K562 (cell line): Measurements from ENCODE around the gene ABCA3. TPM values are rescaled to one million over a fixed set of nuclear protein-coding genes. Genes with fewer than 3 reads are reported as not detected.

ENCODE experiments used
- ATAC-seq: fragments of 200-7000 bp; cut with Tn5 transposase; 3 replicates; pipeline ENCODE4 v1.9.1; 2020; ENCODE audit warnings: moderate library complexity
- BruUV-seq: library from RNA; stranded (reverse); fragments of 400-500 nt; replicated peaks from 2 replicates; lab custom pipeline; 2021; lab: Mats Ljungman, UMichigan
- CTCF ChIA-PET: fragments of 300-600 bp; formaldehyde crosslinking; extraction: SDS; loops from one replicate; lab custom pipeline; 2021; ENCODE audit warnings: low intra/inter-chr PET ratio; lab: Yijun Ruan, JAX
- POLR2A ChIA-PET: fragments of 300-600, 350-650 bp; sonication (Branson Sonifier 250); formaldehyde crosslinking; extraction: SDS; loops from one replicate; lab custom pipeline; 2021; ENCODE audit warnings: antibody characterized with exemption, inconsistent platforms; lab: Yijun Ruan, JAX
- DNase-seq, 4 experiments: peaks; one replicate each; pipeline versions ENCODE4 v3.0.0 to v3.0.0-alpha.2; 2011 to 2018; ENCODE audit warnings: low spot score in 3 of 4, mixed read lengths in 3 of 4; ENCODE audit errors: extremely low read depth in 1 of 4
- FAIRE-seq: peaks from 2 replicates; lab custom pipeline; 2011; peaks lifted over from hg19 to GRCh38; lab: Jason Lieb, UNC
- H2AFZ ChIP-seq: 2 replicates; pipeline ENCODE4 v1.6.0; 2011; ENCODE audit warnings: low read depth, low read length, control low read depth, inconsistent platforms
- H3K27ac ChIP-seq: fragments of 200-600 bp; 3 replicates; pipeline ENCODE4 v1.8.0; 2011; ENCODE audit warnings: low read depth, mild to moderate bottlenecking, control low read depth, inconsistent platforms, low read length, moderate library complexity, mixed read lengths; ENCODE audit errors: extremely low read depth
- H3K27me3 ChIP-seq, 2 experiments: fragments of 300-600 bp in 1 of 2; 2 replicates in 1 of 2; 3 replicates in 1 of 2; pipeline versions ENCODE4 v1.6.0 to v1.8.0; 2011; ENCODE audit warnings: inconsistent platforms in 2 of 2, low read length in 2 of 2, mild to moderate bottlenecking in 1 of 2, mixed read lengths in 1 of 2, moderate library complexity in 1 of 2; ENCODE audit not compliant: control insufficient read depth in 2 of 2, insufficient read depth in 2 of 2
- H3K36me3 ChIP-seq: fragments of 300-600 bp; 3 replicates; pipeline ENCODE4 v1.8.0; 2011; ENCODE audit warnings: mild to moderate bottlenecking, low read length, inconsistent platforms; ENCODE audit not compliant: control insufficient read depth, insufficient read depth
- H3K4me1 ChIP-seq, 2 experiments: fragments of 200-600 bp in 1 of 2; replicated peaks in 1 of 2; 2 replicates in 1 of 2; 3 replicates in 1 of 2; pipeline versions ENCODE4 v1.5.1 to v1.8.0; 2011; ENCODE audit warnings: inconsistent platforms in 2 of 2, low read length in 2 of 2, mild to moderate bottlenecking in 1 of 2, mixed read lengths in 1 of 2, moderate library complexity in 1 of 2; ENCODE audit not compliant: control insufficient read depth in 2 of 2, insufficient read depth in 2 of 2
- H3K4me2 ChIP-seq: 2 replicates; pipeline ENCODE4 v1.6.1; 2011; ENCODE audit warnings: low read length, control low read depth, inconsistent platforms, mixed read lengths; ENCODE audit not compliant: insufficient read depth
- H3K4me3 ChIP-seq: fragments of 200-600 bp; sonication (generic), shearing (Covaris generic); 2 replicates; pipeline ENCODE4 v1.5.1; 2016; ENCODE audit warnings: control low read depth, inconsistent platforms
- H3K79me2 ChIP-seq: fragments of 200-600 bp; 3 replicates; pipeline ENCODE4 v1.8.0; 2011; ENCODE audit warnings: low read length, inconsistent platforms; ENCODE audit not compliant: control insufficient read depth, insufficient read depth
- H3K9ac ChIP-seq, 2 experiments: 2 replicates each; pipeline versions ENCODE4 v1.6.0 to v1.6.1; 2011; ENCODE audit warnings: low read depth in 2 of 2, low read length in 2 of 2, control low read depth in 1 of 2, inconsistent platforms in 1 of 2, mild to moderate bottlenecking in 1 of 2, mixed read lengths in 1 of 2; ENCODE audit not compliant: insufficient read depth in 1 of 2
- H3K9me1 ChIP-seq: one replicate; pipeline ENCODE4 v1.6.0; 2011; ENCODE audit warnings: inconsistent platforms, mild to moderate bottlenecking, low read length, moderate library complexity; ENCODE audit not compliant: control insufficient read depth, insufficient read depth
- H3K9me3 ChIP-seq: replicated peaks from 2 replicates; pipeline ENCODE4 v1.5.1; 2011; ENCODE audit warnings: low read depth, low read length, inconsistent platforms; ENCODE audit not compliant: control insufficient read depth, insufficient read depth
- H4K20me1 ChIP-seq: replicated peaks from 2 replicates; pipeline ENCODE4 v1.6.1; 2011; ENCODE audit warnings: low read length, inconsistent platforms, mixed read lengths; ENCODE audit not compliant: control insufficient read depth, insufficient read depth
- POLR2G ChIP-seq: fragments of 200-400 bp; formaldehyde crosslinking; IDR thresholded peaks from 2 replicates; pipeline ENCODE4 v1.6.1; 2017; ENCODE audit warnings: low read depth, mild to moderate bottlenecking, antibody characterized with exemption, low read length, moderate library complexity
- RBFOX2 ChIP-seq: fragments of 200-400 bp; formaldehyde crosslinking; IDR thresholded peaks from 2 replicates; pipeline ENCODE4 v1.6.1; 2017; ENCODE audit warnings: low read depth, mild to moderate bottlenecking, low read length, moderate library complexity
- RBM25 ChIP-seq: fragments of 200-400 bp; formaldehyde crosslinking; IDR thresholded peaks from 2 replicates; pipeline ENCODE4 v1.6.1; 2018; ENCODE audit warnings: low read length, low read depth, moderate library complexity; ENCODE audit not compliant: severe bottlenecking
- ZNF57 ChIP-seq: fragments of 450-650 bp; formaldehyde crosslinking; IDR thresholded peaks from 2 replicates; pipeline ENCODE4 v1.4.0; 2020; ENCODE audit warnings: mild to moderate bottlenecking, moderate library complexity
- WGBS: fragments of 100-300 bp; shearing (Covaris generic); methylation state at CpG from one replicate; pipeline ENCODE4 v1.1.6; 2016; ENCODE audit warnings: low coverage, mixed read lengths; ENCODE audit not compliant: insufficient coverage; ENCODE audit errors: missing lambda C conversion rate; 5-methylcytosine and 5-hydroxymethylcytosine counted together
- in situ Hi-C: fragments of 300-500 bp; cut with MboI; formaldehyde crosslinking; loops from 4 replicates; pipeline ENCODE4 v1.15.0; 2018; ENCODE audit warnings: inconsistent platforms, mixed read lengths
- intact Hi-C: fragments of 100-400 bp; cut with micrococcal nuclease; formaldehyde crosslinking; loops from 2 replicates; pipeline ENCODE4 v1.14.2; 2022
- polyA plus RNA-seq, 8 experiments: library from polyadenylated mRNA; depleted of rRNA in 4 of 8; stranded (reverse) in 5 of 8; unstranded in 3 of 8; fragments of >200 nt; fragmentation: Nextera tagmentation in 2 of 8; fragmentation: Illumina TruSeq in 1 of 8; extraction: Ambion mirVana in 2 of 8; extraction: Trizol in 1 of 8; gene quantifications; 2 replicates each; pipeline versions ENCODE4 v1.2.1 to v1.2.3, GENCODE V29; 2011 to 2014; ENCODE audit warnings: inconsistent platforms in 1 of 8, missing spikeins in 1 of 8
- total RNA-seq, 7 experiments: library from RNA; depleted of rRNA in 6 of 7; stranded (reverse); fragments of >200 nt in 6 of 7; fragmentation: Illumina TruSeq in 2 of 7; extraction: Trizol in 2 of 7; gene quantifications; 2 replicates each; pipeline versions ENCODE4 v1.2.1 to v1.2.3, GENCODE V29; 2011 to 2021; ENCODE audit warnings: low replicate concordance in 1 of 7
- TF ChIP-seq, protein P1 (sequence below): sonication (generic); formaldehyde crosslinking; IDR thresholded peaks from 2 replicates; pipeline ENCODE4 v1.9.0; 2022; ENCODE audit warnings: mild to moderate bottlenecking, missing genetic modification reagents

Gene ABCA3
- total and polyA plus RNA-seq, 9 of the 15 experiments (the other 6 are each of a cell fraction or from before 2014, with no cell fraction given), result 0.66 to 23.7 (median 6.9) TPM

- Histone ChIP-seq H4K20me1 (peaks cover 7% of the 10 kb centered on the region), H3K4me2 (no peak overlapping the region), H3K4me1 (peaks cover 6 to 58% of the 10 kb centered on the region in 2 experiments; a peak in 3 of 5 replicates), H2AFZ (no peak overlapping the region), H3K9ac (no peak overlapping the region; a peak in 1 of 4 replicates), H3K4me3 (no peak overlapping the region), H3K36me3 (peaks cover 97% of the 10 kb centered on the region; the same call in 2 of the 3 replicates), H3K9me1 (no peaks in the 10 kb centered on the region), H3K9me3 (no peaks in the 10 kb centered on the region), H3K27me3 (no peaks in the 10 kb centered on the region), H3K79me2 (peaks cover 32% of the 10 kb centered on the region), H3K27ac (no peak overlapping the region)
- in situ Hi-C loops (no loop called here), intact Hi-C loops (no loop called here)
- ATAC-seq (no peak), DNase-seq (no peak), FAIRE-seq (no peak)
- ChIA-PET CTCF (no interaction called here), POLR2A (interaction anchor here (0.5 to 3.7 kb wide), 7 partner anchors 7 to 271 kb away, joined by 3 to 29 read pairs (median 3); partner anchors contain the start of genes E4F1, ECI1 and TRAF7)
- BruUV-seq, result no TSS peak
- TF ChIP-seq ZNF57 (CRISPR knock-in tag), result no peak
- TF ChIP-seq POLR2G, result 0 out of 2 replicates have a peak, but pooled peaks have one; percentile 44
- TF ChIP-seq, protein P1, sequence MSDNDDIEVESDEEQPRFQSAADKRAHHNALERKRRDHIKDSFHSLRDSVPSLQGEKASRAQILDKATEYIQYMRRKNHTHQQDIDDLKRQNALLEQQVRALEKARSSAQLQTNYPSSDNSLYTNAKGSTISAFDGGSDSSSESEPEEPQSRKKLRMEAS (CRISPR knock-in tag), result no peak
- no peak for TF ChIP-seq RBM25
- 0 out of 2 replicates have a peak, but pooled peaks have one; percentile 12 for TF ChIP-seq RBFOX2
- WGBS, result 95% methylated on average over 9 of the region's 13 CpGs
These were observed 110.2 kb downstream of the ABCA3 start for GRCh38 chr16:2230376-2230775.
